Activated naive CD4-positive, alpha-beta T cell treated with anti-CD3 and anti-CD28 coated beads, Interleukin-2, amount 50 U/mL, for 72 hours (primary cell): ENCODE data around the gene CDCA3. TPM values are rescaled to one million over a fixed set of nuclear protein-coding genes. Genes with fewer than 3 reads are reported as not detected.

Source experiments
- ATAC-seq, 2 donors: fragments of 150-1000 bp; cut with Tn5 transposase; 2 replicates each; pipeline ENCODE4 v1.10.0; 2021; ENCODE audit warnings: mild to moderate bottlenecking in 2 of 2, moderate library complexity in 2 of 2
- DNase-seq, 2 donors: peaks; one replicate each; pipeline ENCODE4 v3.0.0; 2021 to 2022; ENCODE audit warnings: low spot score in 2 of 2
- H3K27ac Mint-ChIP-seq, 2 donors: one replicate each; pipeline ENCODE4 v1.8.0; 2022; ENCODE audit warnings: mild to moderate bottlenecking in 2 of 2, mixed read lengths in 2 of 2
- H3K36me3 Mint-ChIP-seq, 2 donors: one replicate each; pipeline ENCODE4 v1.8.0; 2022; ENCODE audit warnings: mixed read lengths in 2 of 2
- H3K9me3 Mint-ChIP-seq, 2 donors: one replicate each; pipeline ENCODE4 v1.8.0; 2022; ENCODE audit warnings: mixed read lengths in 2 of 2
- total RNA-seq, 2 donors: library from RNA; stranded (reverse); gene quantifications; one replicate each; pipeline ENCODE4 v1.2.3, GENCODE V29; 2022

CDCA3 gene
- total RNA-seq, 2 donors from 2014 or later, result 110 to 147 TPM

GRCh38 chr12:6830999-6831398, 20.1 kb downstream of the CDCA3 start:
- DNase-seq (no peak), ATAC-seq (no peak)
- Mint-ChIP-seq H3K27ac (no peak overlapping the region), H3K36me3 (no peaks in the 10 kb centered on the region), H3K9me3 (no peaks in the 10 kb centered on the region)

GRCh38 chr12:6830286-6830890, 20.7 kb downstream of the CDCA3 start:
- ATAC-seq, result no peak
- H3K9me3 Mint-ChIP-seq, result no peaks in the 10 kb centered on the region
- H3K36me3 Mint-ChIP-seq, result no peaks in the 10 kb centered on the region
- H3K27ac Mint-ChIP-seq, result peak overlapping the region in 1 of 2 donors; percentile 9
- no peak for DNase-seq

DNA sequence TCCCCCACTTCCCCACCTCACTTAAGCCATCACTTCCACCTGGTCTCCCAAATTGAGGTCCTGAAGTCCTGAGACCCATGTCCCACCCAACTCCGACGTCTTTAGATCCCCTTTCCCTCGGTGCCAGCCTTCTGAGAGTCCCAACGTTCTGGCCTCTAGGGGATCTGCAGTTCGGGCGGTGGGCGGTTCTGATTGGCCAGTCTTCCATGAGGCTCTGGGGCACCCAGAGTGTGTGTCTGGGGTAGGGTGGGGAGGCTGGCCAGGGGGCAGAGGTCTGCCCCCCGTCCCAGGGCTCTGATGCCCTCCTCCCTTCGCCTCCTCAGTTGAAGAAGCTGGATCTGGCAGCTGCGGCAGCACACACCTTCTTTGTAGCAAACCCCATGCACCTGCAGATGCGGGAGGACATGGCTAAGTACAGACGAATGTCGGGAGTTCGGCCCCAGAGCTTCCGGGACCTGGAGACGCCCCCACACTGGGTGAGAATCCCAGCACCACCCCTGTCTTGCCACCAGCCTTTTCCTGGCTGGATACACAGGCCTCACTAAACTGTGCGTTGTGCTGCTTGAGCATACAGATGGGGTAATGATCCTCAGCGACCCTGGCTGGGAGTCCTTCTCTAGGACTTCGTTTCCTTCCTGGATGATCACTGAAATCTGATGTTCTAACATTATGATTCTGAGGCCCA, 21.4 kb downstream of the CDCA3 start:
- peak overlapping the region in 1 of 2 donors; percentile 61 for H3K27ac Mint-ChIP-seq
- no peaks in the 10 kb centered on the region for H3K36me3 Mint-ChIP-seq
- ATAC-seq, result peak in 1 of 2 donors; percentile 16
- no peaks in the 10 kb centered on the region for H3K9me3 Mint-ChIP-seq
- no peak for DNase-seq

DNA sequence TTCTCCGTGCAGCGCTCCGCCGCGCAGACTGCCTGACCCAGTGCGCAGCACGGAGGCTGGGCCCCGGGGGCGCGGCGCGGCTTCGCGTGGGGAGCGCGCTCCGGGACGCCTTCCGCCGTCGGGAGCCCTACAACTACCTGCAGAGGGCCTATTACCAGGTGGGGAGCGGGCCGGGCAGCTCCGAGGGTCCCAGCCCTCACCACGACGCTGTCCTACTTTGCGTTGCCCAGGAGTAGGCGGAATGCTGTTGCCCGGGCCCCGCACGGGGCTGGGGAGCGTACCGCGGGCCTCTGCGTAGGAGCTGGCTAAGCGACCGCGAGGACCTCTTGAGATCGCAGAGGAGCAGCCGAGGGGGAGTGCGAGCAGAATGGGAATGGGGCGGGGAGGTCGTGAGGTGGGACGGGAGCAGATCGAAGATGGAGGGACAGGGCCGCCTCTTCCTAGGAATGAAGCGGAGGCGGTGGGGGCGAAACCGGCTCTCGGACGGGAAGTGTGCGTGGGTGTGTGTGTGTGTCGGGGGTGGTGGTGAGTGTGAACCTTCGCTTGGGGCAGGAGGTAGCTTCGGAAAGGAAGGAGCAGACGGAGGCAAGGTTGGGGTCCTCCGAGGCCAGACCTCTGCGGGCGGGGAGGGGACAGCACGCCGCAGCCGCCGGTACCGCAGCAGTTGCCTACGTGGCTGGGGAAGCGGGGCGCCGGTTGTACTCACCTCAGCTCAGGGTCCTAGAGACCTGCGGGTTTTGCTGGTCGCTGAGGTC, 22.1 kb downstream of the CDCA3 start:
- peak overlapping the region; percentile 61 to 82 for H3K27ac Mint-ChIP-seq
- no peaks in the 10 kb centered on the region for H3K36me3 Mint-ChIP-seq
- DNase-seq (peak; percentile 47 to 57), ATAC-seq (peak; percentile 51 to 55)
- H3K9me3 Mint-ChIP-seq, result no peaks in the 10 kb centered on the region

DNA sequence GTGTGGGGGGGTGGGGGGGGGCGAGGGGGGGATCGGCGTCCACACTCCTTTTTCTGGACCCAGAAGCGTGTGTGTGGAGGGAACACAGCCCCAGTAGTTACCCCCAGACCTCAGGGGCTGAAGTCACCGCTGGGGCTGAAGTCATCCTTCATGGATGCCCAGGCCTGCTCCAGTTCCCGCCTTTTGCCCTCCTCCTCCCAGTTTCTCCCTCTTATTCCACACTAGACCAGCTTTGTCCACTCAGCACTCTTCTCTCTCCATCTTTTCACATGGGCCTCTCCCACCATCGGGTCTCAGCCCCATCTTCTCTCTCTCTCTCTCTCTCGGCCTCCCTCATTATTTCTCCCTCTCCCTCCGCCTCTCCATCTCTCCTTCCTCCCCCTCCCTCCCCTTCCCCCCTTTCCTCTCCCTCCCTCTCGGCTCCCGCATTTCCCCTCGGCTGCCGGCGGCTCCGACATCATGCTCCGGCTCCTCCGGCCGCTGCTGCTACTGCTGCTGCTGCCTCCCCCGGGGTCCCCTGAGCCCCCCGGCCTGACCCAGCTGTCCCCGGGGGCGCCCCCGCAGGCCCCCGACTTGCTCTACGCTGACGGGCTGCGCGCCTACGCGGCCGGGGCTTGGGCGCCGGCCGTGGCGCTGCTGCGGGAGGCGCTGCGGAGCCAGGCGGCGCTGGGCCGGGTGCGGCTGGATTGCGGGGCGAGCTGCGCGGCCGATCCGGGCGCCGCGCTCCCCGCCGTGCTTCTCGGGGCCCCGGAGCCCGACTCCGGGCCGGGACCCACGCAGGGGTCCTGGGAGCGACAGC, 22.9 kb downstream of the CDCA3 start, which contains the start of gene P3H3:
P3H3 (plus strand) TSS at position 426 of the 799 bp plus-strand sequence; CDS start at position 460, 34 bp downstream.
- H3K9me3 Mint-ChIP-seq, result no peaks in the 10 kb centered on the region
- H3K36me3 Mint-ChIP-seq, result no peaks in the 10 kb centered on the region
- ATAC-seq, result peak; percentile 39 to 48
- peak; percentile 14 to 37 for DNase-seq
- peak within 1 kb of the TSS; percentile 61 to 82 for H3K27ac Mint-ChIP-seq

GRCh38 chr12:6827437-6827911, 23.6 kb downstream of the CDCA3 start:
- ATAC-seq (peak in 1 of 2 donors; percentile 45), DNase-seq (peak; percentile 50 to 63)
- Mint-ChIP-seq H3K27ac (no peak overlapping the region), H3K36me3 (no peaks in the 10 kb centered on the region), H3K9me3 (no peaks in the 10 kb centered on the region)

GRCh38 chr12:6826734-6827436, 24.2 kb downstream of the CDCA3 start:
- ATAC-seq (no peak), DNase-seq (peak in 1 of 2 donors; percentile 54)
- Mint-ChIP-seq H3K36me3 (no peaks in the 10 kb centered on the region), H3K9me3 (no peaks in the 10 kb centered on the region), H3K27ac (no peak overlapping the region)

DNA sequence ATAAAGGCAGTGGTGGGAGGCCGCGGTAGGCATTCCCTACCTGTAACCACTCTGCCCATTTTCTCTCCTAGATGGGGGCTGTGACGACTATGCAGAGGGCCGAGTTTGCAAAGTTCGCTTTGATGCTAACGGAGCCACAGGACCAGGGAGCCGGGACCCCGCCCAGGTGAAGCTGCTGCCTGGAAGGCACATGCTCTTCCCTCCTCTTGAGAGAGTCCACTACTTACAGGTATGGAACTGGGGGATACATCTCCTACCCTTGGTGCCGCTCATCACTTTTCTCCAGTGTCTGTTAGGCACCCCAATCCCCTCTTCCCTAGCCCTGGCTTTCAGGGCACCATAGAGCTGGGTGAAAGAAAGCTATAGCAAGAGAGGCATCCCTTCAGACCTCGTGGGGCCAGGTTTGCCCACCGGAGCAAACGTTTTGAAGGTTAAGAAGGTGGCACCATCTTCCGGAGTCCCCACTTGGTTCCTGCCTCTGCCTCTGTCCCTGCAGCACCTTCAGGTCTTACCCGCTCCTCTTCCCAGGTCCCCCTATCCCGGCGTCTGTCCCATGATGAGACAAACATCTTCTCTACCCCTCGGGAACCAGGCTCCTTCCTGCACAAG, 24.9 kb downstream of the CDCA3 start:
- ATAC-seq, result no peak
- DNase-seq, result no peak
- H3K9me3 Mint-ChIP-seq, result no peaks in the 10 kb centered on the region
- H3K36me3 Mint-ChIP-seq, result no peaks in the 10 kb centered on the region
- H3K27ac Mint-ChIP-seq, result no peak overlapping the region

DNA sequence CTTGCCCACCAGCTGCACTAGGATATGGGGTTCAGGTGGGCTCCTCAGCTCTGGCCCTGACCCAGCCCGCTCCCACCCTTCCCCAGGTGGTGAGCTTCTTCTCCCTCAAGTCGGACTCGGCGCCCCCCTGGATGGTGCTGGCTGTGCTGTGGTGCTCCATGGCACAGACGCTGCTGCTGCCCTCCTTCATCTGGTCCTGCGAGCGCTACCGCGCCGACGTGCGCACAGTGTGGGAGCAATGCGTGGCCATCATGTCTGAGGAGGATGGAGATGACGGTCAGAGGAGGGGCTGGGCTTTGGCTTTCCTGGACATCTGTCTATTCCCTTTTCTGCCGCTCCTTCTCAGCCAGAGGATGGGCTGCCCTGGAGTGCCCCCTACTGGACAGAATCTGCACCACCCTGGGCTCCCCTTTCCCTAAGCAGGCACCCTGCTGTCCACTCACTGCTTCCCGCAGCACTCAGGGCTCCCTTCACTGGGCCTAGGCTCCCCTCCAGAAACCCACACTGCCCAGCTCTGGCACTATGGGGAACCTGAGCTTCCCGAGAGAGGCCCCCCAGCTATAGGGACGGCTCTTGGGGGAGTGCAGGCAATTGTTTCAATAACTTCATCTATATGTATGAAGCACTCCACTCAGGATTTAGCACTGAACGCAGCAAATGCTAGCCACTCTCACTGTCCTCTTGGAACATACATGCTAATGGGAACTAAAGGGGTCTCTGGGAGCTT, 25.5 kb downstream of the CDCA3 start:
- ATAC-seq (peak; percentile 74 to 82), DNase-seq (peak; percentile 87 to 91)
- Mint-ChIP-seq H3K27ac (no peak overlapping the region), H3K36me3 (no peaks in the 10 kb centered on the region), H3K9me3 (no peaks in the 10 kb centered on the region)

DNA sequence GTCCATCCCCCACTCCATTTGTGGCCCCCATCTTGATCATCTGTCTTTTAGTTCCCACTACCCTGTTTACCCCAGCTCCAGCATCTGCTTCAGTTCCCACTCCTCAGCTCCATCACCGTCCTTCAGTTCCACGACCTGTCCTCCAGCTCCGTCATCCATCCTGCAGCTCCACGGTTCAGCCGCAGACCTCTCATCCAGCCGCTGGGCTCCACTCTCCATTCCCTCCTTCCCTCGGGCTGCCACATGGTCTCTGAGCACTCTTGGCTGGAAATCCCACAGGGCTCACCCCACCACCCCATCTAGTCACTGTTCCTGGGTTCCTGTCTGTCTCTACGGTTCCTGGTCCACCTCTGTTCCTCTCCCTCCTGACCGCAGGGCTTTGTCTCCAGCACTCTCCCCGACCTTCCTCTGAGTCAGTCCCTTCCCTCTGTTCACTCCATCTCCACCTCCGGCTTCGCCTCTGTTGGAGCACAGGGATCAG, 26.1 kb downstream of the CDCA3 start:
- no peaks in the 10 kb centered on the region for H3K9me3 Mint-ChIP-seq

GRCh38 chr12:6824085-6824775, 26.9 kb downstream of the CDCA3 start:
- H3K36me3 Mint-ChIP-seq, result no peaks in the 10 kb centered on the region
- no peak overlapping the region for H3K27ac Mint-ChIP-seq
- ATAC-seq, result no peak
- H3K9me3 Mint-ChIP-seq, result no peaks in the 10 kb centered on the region
- DNase-seq, result peak in 1 of 2 donors; percentile 52

More for the DNA sequence above, 26.1 kb downstream of the CDCA3 start:
- DNase-seq (peak in 1 of 2 donors; percentile 51), ATAC-seq (no peak)
- no peaks in the 10 kb centered on the region for H3K36me3 Mint-ChIP-seq
- no peak overlapping the region for H3K27ac Mint-ChIP-seq

- H3K36me3 Mint-ChIP-seq, result peaks cover 0 to 2% of the 10 kb centered on the region in 2 donors
- no peaks in the 10 kb centered on the region for H3K9me3 Mint-ChIP-seq
- no peak overlapping the region for H3K27ac Mint-ChIP-seq
- DNase-seq, result no peak
- ATAC-seq, result no peak
These were observed 27.7 kb downstream of the CDCA3 start for GRCh38 chr12:6823182-6824084.

- no peak overlapping the region for H3K27ac Mint-ChIP-seq
- DNase-seq (no peak), ATAC-seq (no peak)
- H3K9me3 Mint-ChIP-seq, result no peaks in the 10 kb centered on the region
- H3K36me3 Mint-ChIP-seq, result peaks cover 5 to 11% of the 10 kb centered on the region in 2 donors
These were observed 28.5 kb downstream of the CDCA3 start for GRCh38 chr12:6822426-6823135.
